ENCODE results near the gene MBP. TPM values are rescaled to one million over a fixed set of nuclear protein-coding genes. Genes with fewer than 3 reads are reported as not detected.

MBP gene
- total and polyA plus RNA-seq, 2 donors (not counting 3 experiments of a cell fraction or from before 2014, with no cell fraction given) = 1.7 to 2.3 TPM

DNA sequence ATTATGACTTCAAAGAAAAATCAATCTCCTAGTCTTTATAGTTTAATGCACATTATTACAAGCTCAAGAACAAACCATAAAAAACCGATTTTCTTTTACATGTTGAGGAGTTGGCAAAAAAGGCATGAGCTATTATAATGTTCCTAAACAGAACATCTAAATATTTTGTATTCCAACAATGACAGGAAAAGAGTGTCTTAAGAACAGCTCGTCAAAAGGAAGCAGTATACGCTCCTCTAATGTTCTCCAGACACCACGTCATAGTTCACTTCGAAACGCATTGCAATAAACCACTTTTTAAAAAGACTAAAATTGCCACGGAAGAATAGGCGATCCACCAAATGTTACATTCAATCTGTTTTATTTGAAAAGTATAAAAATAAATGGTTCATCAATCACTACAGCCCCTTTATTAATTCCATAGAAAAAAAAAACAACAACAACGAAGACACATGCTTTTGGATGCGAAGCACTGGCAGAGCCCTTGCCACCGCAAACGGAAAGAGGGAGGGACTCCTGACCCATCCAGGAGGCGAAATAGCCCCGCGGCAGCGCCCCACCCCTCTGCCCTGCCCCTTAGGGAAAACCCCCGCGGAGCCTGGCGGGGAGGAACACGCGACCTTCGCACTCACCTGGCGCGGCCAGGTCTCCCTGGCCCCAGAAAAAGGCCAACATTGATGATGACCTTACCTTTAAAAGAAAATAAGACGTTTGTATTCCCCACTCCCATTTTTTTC is 45.8 kb downstream of the MBP start:
- dilution Hi-C loops (cut with MboI; ENCODE audit: extremely low pct_ligation_motif_present, low sequenced_read_pairs) (no loop called here), intact Hi-C loops (cut with micrococcal nuclease) (loop anchor here (1.0 kb wide), 4 partner anchors 14 to 87 kb away; no protein-coding TSS in a partner anchor)
- ChIA-PET POLR2A (interaction anchor here (1.3 kb wide), 1 partner anchor 19 kb away, joined by 3 read pairs; no protein-coding TSS in a partner anchor), CTCF (interaction anchor here (0.7 to 1.8 kb wide), 8 partner anchors 9 to 125 kb away, joined by 3 to 10 read pairs (median 3); no protein-coding TSS in a partner anchor)
- TF ChIP-seq, protein P1, sequence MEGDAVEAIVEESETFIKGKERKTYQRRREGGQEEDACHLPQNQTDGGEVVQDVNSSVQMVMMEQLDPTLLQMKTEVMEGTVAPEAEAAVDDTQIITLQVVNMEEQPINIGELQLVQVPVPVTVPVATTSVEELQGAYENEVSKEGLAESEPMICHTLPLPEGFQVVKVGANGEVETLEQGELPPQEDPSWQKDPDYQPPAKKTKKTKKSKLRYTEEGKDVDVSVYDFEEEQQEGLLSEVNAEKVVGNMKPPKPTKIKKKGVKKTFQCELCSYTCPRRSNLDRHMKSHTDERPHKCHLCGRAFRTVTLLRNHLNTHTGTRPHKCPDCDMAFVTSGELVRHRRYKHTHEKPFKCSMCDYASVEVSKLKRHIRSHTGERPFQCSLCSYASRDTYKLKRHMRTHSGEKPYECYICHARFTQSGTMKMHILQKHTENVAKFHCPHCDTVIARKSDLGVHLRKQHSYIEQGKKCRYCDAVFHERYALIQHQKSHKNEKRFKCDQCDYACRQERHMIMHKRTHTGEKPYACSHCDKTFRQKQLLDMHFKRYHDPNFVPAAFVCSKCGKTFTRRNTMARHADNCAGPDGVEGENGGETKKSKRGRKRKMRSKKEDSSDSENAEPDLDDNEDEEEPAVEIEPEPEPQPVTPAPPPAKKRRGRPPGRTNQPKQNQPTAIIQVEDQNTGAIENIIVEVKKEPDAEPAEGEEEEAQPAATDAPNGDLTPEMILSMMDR (IDR thresholded peaks at IDR 0.05; ENCODE audit: extremely low read depth in 1 of 2, insufficient read depth in 1 of 2, low read depth in 1 of 2, low read length in 2 of 2) = no peak
- TF ChIP-seq JUN (IDR thresholded peaks at IDR 0.05; ENCODE audit: borderline replicate concordance, insufficient read depth, insufficient read length, low read depth) (no peak), FOS (IDR thresholded peaks at IDR 0.05; ENCODE audit: borderline replicate concordance, insufficient read depth, low read length) (no peak), POLR2A (IDR thresholded peaks at IDR 0.05; ENCODE audit: low read depth, low read length) (no peak), GATA2 (IDR thresholded peaks at IDR 0.05; ENCODE audit: insufficient read depth, insufficient read length, low read depth, low read length) (no peak), EZH2 (IDR thresholded peaks at IDR 0.05; ENCODE audit: borderline replicate concordance, low read depth, low read length, severe bottlenecking) (no peak), MAX (IDR thresholded peaks at IDR 0.05; ENCODE audit: insufficient read depth, insufficient read length) (no peak), POLR2AphosphoS5 (IDR thresholded peaks at IDR 0.05; ENCODE audit: insufficient read depth, low read depth, low read length) (no peak), MYC (IDR thresholded peaks at IDR 0.05; ENCODE audit: low read depth, low read length) (no peak)
- peak overlapping the region; percentile 69 for H3K4me2 ChIP-seq (ENCODE audit: insufficient read depth, low read length)
- H3K9me3 ChIP-seq (replicated peaks; ENCODE audit: control insufficient read depth, insufficient read depth, low read length) = no peaks in the 10 kb centered on the region
- H3K79me2 ChIP-seq (ENCODE audit: control insufficient read depth, insufficient read depth, low read length) = no peaks in the 10 kb centered on the region
- no peaks in the 10 kb centered on the region for H4K20me1 ChIP-seq (replicated peaks; ENCODE audit: control insufficient read depth, extremely low read depth, insufficient read depth, low read length)
- no peaks in the 10 kb centered on the region for H3K27me3 ChIP-seq (ENCODE audit: control insufficient read depth in 2 of 2, insufficient read depth in 2 of 2, low read length in 2 of 2)
- peak overlapping the region; percentile 85 for H2AFZ ChIP-seq (ENCODE audit: low read depth, low read length)
- FAIRE-seq = peak; percentile 86
- no peaks in the 10 kb centered on the region for H3K9me1 ChIP-seq (replicated peaks; ENCODE audit: control insufficient read depth, extremely low read depth, insufficient read depth, low read length)
- H3K9ac ChIP-seq (replicated peaks; ENCODE audit: extremely low read depth, insufficient read depth, low read length) = peak overlapping the region; percentile 61
- peak; percentile 65 for DNase-seq (ENCODE audit: low read depth, low spot score)
- peaks cover 13% of the 10 kb centered on the region for H3K4me1 ChIP-seq (ENCODE audit: control insufficient read depth, extremely low read depth, insufficient read depth, low read length)
- H3K27ac ChIP-seq (ENCODE audit: insufficient read depth, low read depth, low read length) = peak overlapping the region; percentile 74
- TSS peak; percentile 68 for BruUV-seq (replicated peaks)
- no peaks in the 10 kb centered on the region for H3K36me3 ChIP-seq (ENCODE audit: control insufficient read depth in 2 of 2, extremely low read depth in 1 of 2, insufficient read depth in 2 of 2, low read length in 2 of 2)
- peak overlapping the region; percentile 28 to 49 (median 40) for H3K4me3 ChIP-seq (replicated peaks in 1 of 3; ENCODE audit: insufficient read depth in 1 of 3, low read depth in 1 of 3, low read length in 3 of 3)

Measured in endothelial cell of umbilical vein (primary cell).